ENCODE data around the gene TMX1. TPM values are rescaled to one million over a fixed set of nuclear protein-coding genes. Genes with fewer than 3 reads are reported as not detected.
A peak's percentile ranks its signal among the peaks of the same experiment; 100 is the strongest.

Gene TMX1
- total RNA-seq, 3 donors from 2014 or later = 29.9 to 31.9 (median 30.1) TPM

DNA sequence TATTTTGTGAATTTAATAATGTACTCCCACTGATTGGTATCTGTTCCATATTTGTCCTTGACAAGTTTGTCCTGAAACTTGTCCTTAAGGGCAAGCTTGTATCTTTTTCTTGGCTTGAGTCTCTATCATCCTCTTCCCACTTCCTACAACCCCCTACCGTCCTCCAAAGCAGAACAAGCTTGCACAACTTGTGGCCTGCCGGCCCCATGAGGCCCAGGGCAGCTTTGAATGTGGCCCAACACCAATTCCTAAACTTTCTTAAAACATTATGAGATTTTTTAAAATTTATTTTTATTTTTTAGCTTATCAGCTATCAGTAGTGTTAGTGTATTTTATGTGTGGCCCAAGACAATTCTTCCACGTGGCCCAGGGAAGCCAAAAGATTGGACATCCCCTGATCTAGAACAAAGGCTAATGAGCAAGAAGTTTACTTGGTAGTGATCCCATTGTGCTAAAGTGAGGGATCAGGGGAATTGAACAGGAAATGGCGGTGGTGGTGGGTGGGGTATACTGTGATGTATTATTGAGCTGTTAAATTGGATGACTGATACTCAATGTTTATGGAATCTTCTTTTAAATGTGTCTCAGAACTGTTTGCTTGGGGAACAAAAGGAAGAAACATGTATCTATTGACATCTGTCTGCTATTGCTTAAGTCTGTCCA, 37.8 kb downstream of the TMX1 start:
- TF ChIP-seq, protein P1, sequence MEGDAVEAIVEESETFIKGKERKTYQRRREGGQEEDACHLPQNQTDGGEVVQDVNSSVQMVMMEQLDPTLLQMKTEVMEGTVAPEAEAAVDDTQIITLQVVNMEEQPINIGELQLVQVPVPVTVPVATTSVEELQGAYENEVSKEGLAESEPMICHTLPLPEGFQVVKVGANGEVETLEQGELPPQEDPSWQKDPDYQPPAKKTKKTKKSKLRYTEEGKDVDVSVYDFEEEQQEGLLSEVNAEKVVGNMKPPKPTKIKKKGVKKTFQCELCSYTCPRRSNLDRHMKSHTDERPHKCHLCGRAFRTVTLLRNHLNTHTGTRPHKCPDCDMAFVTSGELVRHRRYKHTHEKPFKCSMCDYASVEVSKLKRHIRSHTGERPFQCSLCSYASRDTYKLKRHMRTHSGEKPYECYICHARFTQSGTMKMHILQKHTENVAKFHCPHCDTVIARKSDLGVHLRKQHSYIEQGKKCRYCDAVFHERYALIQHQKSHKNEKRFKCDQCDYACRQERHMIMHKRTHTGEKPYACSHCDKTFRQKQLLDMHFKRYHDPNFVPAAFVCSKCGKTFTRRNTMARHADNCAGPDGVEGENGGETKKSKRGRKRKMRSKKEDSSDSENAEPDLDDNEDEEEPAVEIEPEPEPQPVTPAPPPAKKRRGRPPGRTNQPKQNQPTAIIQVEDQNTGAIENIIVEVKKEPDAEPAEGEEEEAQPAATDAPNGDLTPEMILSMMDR (IDR thresholded peaks at IDR 0.05) = no peak
- Histone ChIP-seq H3K9me3 (no peaks in the 10 kb centered on the region), H3K36me3 (ENCODE audit: low read depth) (no peaks in the 10 kb centered on the region), H3K4me3 (no peak overlapping the region), H3K4me1 (ENCODE audit: low read depth) (no peaks in the 10 kb centered on the region)
- intact Hi-C loops (cut with DNase I, micrococcal nuclease) = no loop called here
- DNase-seq (no peak), ATAC-seq (no peak)

DNA sequence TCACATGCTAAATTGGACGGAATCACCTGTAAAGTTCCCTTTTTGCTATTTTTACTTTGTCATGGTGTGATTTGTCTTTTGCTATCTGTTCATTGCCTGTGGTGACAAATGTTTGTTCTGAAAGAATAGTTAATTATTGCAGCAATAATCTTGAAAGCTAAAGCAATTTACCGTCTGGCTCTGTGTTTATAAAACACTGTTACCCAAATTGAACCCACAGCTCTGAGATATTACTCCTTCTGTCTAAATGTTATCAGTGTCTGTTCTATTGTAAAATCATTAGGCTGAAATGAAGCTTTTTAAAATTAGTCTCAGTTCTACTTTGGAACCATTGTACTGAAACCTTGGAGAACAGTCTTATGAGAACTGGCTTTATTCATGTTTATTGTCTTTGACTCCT, 42.5 kb downstream of the TMX1 start:
- TF ChIP-seq, protein P1 (IDR thresholded peaks at IDR 0.05) = no peak
- no peak for ATAC-seq
- Histone ChIP-seq H3K9me3 (no peaks in the 10 kb centered on the region), H3K36me3 (ENCODE audit: low read depth) (no peaks in the 10 kb centered on the region), H3K4me1 (ENCODE audit: low read depth) (no peaks in the 10 kb centered on the region), H3K4me3 (no peak overlapping the region)
- intact Hi-C loops (cut with DNase I, micrococcal nuclease) = loop anchor here (5.0 to 10.0 kb wide), 2 partner anchors 495 to 502 kb away; no protein-coding TSS in a partner anchor
- no peak for DNase-seq

DNA sequence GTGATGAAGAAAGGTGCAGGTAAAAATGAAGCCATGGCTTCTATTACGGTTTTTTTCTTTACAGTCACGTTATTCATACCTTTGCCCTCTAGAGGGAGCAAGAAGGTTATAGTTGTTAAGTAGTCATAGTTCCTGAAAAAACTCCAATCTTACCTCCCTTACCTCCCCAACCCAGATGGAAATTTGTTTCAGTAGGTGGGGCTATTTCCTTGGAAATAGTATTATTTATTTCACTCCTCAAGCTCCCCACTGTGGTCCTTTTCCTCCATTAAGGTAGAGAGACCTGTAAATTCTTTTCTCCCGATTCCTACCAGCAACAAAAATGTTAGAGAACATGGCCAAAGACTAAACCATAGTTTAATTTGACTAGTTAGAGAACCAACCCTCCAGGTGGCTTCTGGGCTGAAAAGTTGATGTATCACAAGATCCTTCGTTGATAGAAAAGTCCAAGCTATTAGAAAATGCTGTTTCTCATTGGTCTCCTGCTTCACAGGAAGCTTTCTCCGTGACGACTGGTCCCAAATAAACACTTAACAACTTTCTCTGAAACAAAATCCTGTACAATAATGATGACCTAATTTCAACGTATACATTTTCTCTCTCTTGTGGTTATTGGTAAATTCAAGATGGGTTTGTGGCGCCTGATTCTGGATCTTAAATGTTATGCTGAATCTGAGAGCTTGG, 43.5 kb downstream of the TMX1 start:
- no peaks in the 10 kb centered on the region for H3K4me1 ChIP-seq (ENCODE audit: low read depth)
- DNase-seq = no peak
- TF ChIP-seq, protein P1 (IDR thresholded peaks at IDR 0.05) = peak; percentile 25
- no peaks in the 10 kb centered on the region for H3K36me3 ChIP-seq (ENCODE audit: low read depth)
- intact Hi-C loops (cut with DNase I, micrococcal nuclease) = loop anchor here (5.0 to 10.0 kb wide), 2 partner anchors 494 to 501 kb away; no protein-coding TSS in a partner anchor
- ATAC-seq = peak; percentile 71
- H3K4me3 ChIP-seq = no peak overlapping the region
- no peaks in the 10 kb centered on the region for H3K9me3 ChIP-seq

DNA sequence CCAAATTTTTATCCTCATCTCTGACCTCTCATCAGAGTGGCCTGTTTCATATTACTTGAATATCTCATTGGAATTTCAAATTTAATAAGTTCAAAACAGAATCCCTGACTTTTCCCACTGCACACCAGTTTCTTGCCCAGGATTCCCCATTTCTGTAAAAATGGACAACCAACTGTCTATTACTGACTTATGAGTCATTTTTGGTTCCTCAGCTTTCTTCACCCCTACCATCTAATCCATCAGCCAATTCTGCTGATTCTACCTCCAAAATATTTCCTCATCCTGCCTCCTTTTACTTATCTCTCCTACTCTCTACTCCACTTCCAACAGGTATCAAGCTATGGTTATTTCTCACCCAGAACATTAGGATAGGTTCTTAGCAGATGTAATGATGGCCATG, 44.2 kb downstream of the TMX1 start:
- DNase-seq (no peak), ATAC-seq (no peak)
- H3K4me1 ChIP-seq (ENCODE audit: low read depth) = no peaks in the 10 kb centered on the region
- H3K9me3 ChIP-seq = no peaks in the 10 kb centered on the region
- H3K36me3 ChIP-seq (ENCODE audit: low read depth) = no peaks in the 10 kb centered on the region
- H3K4me3 ChIP-seq = no peak overlapping the region
- TF ChIP-seq, protein P1 (IDR thresholded peaks at IDR 0.05) = no peak
- intact Hi-C loops (cut with DNase I, micrococcal nuclease) = loop anchor here (5.0 to 10.0 kb wide), 2 partner anchors 493 to 501 kb away; no protein-coding TSS in a partner anchor

DNA sequence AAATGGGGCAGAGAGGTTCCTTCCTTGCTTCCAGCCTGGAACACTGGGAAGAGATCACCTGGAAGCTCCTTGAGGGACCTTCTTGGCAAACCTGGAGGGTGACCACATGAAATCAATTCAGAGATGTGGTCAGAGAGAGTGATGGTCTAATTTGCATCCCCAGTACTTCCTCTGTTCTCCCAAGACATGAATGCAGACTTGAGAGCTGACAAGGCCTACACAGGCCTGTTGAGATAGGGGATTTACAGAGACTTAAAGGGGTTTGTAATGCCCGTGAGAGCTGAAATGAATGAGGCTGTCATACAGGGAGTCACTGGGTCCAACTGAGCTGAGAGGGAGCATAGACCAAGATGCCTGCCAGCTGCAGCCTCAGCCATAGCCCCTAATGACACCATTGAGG, 45.1 kb downstream of the TMX1 start:
- H3K4me1 ChIP-seq (ENCODE audit: low read depth) = no peaks in the 10 kb centered on the region
- no peak for ATAC-seq
- intact Hi-C loops (cut with DNase I, micrococcal nuclease) = loop anchor here in 1 of 2 donors (10.0 kb wide), 1 partner anchor 500 kb away; no protein-coding TSS in a partner anchor
- TF ChIP-seq, protein P1 (IDR thresholded peaks at IDR 0.05) = no peak
- no peak overlapping the region for H3K4me3 ChIP-seq
- no peaks in the 10 kb centered on the region for H3K9me3 ChIP-seq
- no peaks in the 10 kb centered on the region for H3K36me3 ChIP-seq (ENCODE audit: low read depth)
- no peak for DNase-seq

Measured in mucosa of descending colon (tissue), 3 donors.